ENCODE measurements around the gene STK4.
"Not testable (repeated sequence)": the region's sequence is repeated elsewhere in the genome, so short reads cannot be mapped to it uniquely, and the experiment has no call there.

Gene STK4

DNA sequence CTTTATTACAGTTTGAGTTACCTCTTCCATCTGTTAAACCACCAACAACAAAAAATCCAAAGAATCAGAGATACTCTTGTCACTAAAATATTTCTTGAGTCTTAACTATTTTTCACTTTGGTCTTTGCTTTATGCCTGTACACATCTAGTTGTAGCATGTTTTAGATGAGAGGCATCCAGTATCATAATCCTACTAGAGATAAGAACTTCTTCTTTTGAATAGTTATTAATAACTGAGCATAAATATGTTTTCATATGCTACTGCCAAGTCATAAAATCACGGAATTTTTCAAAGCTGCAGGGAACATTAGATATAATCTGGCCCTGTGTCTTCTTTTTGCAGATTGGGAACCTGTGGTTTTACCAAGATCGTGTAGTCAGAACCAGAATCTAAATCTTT is 55.3 kb downstream of the STK4 start:
- no peaks in the 10 kb centered on the region for H3K9me3 ChIP-seq (ENCODE audit: control insufficient read depth, low read length)
- no peak overlapping the region for H3K27ac ChIP-seq (ENCODE audit: insufficient read depth, low read depth, low read length, poor library complexity, severe bottlenecking)
- H3K4me3 ChIP-seq (ENCODE audit: insufficient read depth, low read depth, low read length), result no peak overlapping the region
- no peaks in the 10 kb centered on the region for H3K4me1 ChIP-seq (ENCODE audit: control insufficient read depth, insufficient read depth, low read length)
- no peaks in the 10 kb centered on the region for H3K36me3 ChIP-seq (ENCODE audit: control insufficient read depth, insufficient read depth, low read length)
- WGBS, 2 experiments, result 95 to 97% methylated on average over 1 to 2 of the region's 2 CpGs
- H3K27me3 ChIP-seq (ENCODE audit: control insufficient read depth, insufficient read depth, low read length, poor library complexity, severe bottlenecking), result no peaks in the 10 kb centered on the region

DNA sequence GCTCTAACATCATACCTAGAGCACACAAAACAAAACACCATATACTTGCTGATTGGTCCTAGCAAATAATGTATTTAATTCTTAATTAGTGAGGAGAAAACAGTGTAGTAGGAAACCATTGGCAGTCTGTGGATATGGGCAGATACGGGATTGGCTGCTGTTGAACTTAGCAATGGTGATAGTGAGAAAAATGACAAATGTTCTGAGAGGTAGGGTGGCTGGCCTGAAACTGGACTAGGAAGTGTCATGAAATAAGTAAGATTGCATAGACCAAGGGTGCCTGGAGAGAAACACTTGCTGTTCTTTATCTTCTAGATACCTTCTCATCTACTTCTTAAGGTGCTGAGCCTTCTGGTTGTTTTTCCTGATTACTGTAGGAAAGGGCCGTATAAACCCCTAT is 56.8 kb downstream of the STK4 start:
- WGBS, 2 experiments, result 99 to 100% methylated on average over 2 of the region's 2 CpGs
- not testable (repeated sequence) for H3K4me1 ChIP-seq (ENCODE audit: control insufficient read depth, insufficient read depth, low read length); H3K27ac ChIP-seq (ENCODE audit: insufficient read depth, low read depth, low read length, poor library complexity, severe bottlenecking); H3K4me3 ChIP-seq (ENCODE audit: insufficient read depth, low read depth, low read length); H3K27me3 ChIP-seq (ENCODE audit: control insufficient read depth, insufficient read depth, low read length, poor library complexity, severe bottlenecking); H3K9me3 ChIP-seq (ENCODE audit: control insufficient read depth, low read length); H3K36me3 ChIP-seq (ENCODE audit: control insufficient read depth, insufficient read depth, low read length)

DNA sequence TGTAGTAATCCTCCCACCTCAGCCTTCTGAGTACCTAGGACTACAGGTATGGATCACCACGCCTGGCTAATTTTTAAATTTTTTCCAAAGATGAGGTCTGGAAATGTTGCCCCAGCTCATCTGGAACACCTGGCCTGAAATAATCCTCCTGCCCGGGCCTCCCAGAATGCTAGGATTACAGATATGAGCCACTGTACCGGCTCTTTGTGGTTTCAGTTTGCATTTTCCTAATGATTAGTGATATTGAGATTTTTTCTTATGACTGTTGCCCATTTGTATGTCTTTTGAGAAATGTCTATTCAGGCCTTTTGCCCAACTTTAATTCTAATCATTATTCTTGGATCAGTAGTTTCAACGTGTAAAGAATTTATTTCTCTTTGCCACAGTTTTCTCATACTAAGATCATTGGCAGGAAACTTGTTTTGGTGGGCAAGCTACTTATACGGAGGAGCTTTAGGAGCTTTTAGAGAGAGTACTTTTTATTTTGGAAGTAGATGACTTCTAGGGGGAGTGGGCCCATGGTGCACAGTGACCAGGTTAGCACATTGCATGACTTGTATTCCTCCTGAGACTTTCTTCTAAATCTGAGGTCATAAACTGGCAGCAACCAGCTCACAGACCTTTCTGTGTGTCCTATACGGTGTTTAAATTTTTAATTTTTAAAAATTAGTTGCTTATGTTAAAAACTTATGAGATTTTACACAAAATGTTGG is 62.3 kb downstream of the STK4 start:
- 90 to 95% methylated on average over 6 of the region's 6 CpGs for WGBS, 2 experiments
- no peaks in the 10 kb centered on the region for H3K36me3 ChIP-seq (ENCODE audit: control insufficient read depth, insufficient read depth, low read length)
- no peaks in the 10 kb centered on the region for H3K9me3 ChIP-seq (ENCODE audit: control insufficient read depth, low read length)
- no peak overlapping the region for H3K27ac ChIP-seq (ENCODE audit: insufficient read depth, low read depth, low read length, poor library complexity, severe bottlenecking)
- no peaks in the 10 kb centered on the region for H3K27me3 ChIP-seq (ENCODE audit: control insufficient read depth, insufficient read depth, low read length, poor library complexity, severe bottlenecking)
- no peak overlapping the region for H3K4me3 ChIP-seq (ENCODE audit: insufficient read depth, low read depth, low read length)
- no peaks in the 10 kb centered on the region for H3K4me1 ChIP-seq (ENCODE audit: control insufficient read depth, insufficient read depth, low read length)

DNA sequence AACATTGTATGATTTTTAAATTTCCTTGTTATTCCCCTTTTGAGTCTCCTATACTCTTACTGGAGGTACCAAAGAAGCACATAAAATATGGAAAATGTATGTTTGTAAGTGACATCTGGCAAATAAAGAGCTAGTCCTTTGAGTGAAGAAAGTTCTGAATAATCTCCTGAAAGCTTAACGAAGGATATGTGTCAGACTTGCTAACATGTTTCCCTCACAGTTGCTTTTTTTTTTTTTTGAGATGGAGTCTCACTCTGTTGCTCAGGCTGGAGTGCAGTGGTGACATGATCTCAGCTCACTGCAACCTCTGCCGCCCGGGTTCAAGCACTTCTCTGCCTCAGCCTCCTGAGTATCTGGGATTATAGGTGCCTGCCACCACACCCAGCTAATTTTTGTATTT is 63.6 kb downstream of the STK4 start:
- no peaks in the 10 kb centered on the region for H3K36me3 ChIP-seq (ENCODE audit: control insufficient read depth, insufficient read depth, low read length)
- H3K9me3 ChIP-seq (ENCODE audit: control insufficient read depth, low read length), result no peaks in the 10 kb centered on the region
- 93 to 95% methylated on average over 3 of the region's 3 CpGs for WGBS, 2 experiments
- H3K27me3 ChIP-seq (ENCODE audit: control insufficient read depth, insufficient read depth, low read length, poor library complexity, severe bottlenecking), result no peaks in the 10 kb centered on the region
- H3K4me3 ChIP-seq (ENCODE audit: insufficient read depth, low read depth, low read length), result no peak overlapping the region
- no peaks in the 10 kb centered on the region for H3K4me1 ChIP-seq (ENCODE audit: control insufficient read depth, insufficient read depth, low read length)
- H3K27ac ChIP-seq (ENCODE audit: insufficient read depth, low read depth, low read length, poor library complexity, severe bottlenecking), result no peak overlapping the region

DNA sequence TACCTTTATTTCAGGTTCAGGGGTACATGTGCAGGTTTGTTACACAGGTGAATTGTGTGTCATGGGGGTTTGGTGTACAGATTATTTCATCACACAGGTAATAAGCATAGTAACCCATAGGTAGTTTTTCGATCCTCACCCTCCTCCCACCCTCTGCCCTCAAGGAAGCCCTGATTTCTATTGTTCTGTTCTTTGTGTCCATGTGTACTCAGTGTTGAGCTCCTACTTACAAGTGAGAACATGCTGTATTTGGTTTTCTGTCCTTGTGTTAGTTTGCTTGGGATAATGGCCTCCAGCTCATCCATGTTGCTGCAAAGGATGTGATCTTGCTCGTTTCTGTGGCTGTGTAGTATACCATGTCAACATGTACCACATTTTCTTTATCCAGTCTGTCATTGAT is 66.0 kb downstream of the STK4 start:
- no peaks in the 10 kb centered on the region for H3K36me3 ChIP-seq (ENCODE audit: control insufficient read depth, insufficient read depth, low read length)

DNA sequence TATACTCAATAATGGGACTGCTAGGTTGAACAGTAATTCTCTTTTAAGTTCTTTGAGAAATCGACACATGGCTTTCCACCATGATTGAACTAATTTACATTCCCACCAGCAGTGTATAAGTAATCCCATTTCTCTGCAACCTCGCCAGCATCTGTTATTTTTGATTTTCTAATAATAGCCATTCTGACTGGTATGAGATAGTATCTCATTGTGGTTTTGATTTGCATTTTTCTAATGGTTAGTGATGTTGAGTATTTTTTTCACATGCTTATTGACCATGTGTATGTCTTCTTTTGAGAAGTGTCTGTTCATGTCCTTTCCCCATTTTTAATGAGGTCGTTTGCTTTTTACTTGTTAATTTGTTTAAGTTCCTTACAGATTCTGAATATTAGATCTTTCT is 66.5 kb downstream of the STK4 start:
- Histone ChIP-seq H3K27me3 (ENCODE audit: control insufficient read depth, insufficient read depth, low read length, poor library complexity, severe bottlenecking) (no peaks in the 10 kb centered on the region), H3K36me3 (ENCODE audit: control insufficient read depth, insufficient read depth, low read length) (no peaks in the 10 kb centered on the region), H3K27ac (ENCODE audit: insufficient read depth, low read depth, low read length, poor library complexity, severe bottlenecking) (no peak overlapping the region), H3K4me3 (ENCODE audit: insufficient read depth, low read depth, low read length) (no peak overlapping the region), H3K4me1 (ENCODE audit: control insufficient read depth, insufficient read depth, low read length) (no peaks in the 10 kb centered on the region), H3K9me3 (ENCODE audit: control insufficient read depth, low read length) (no peaks in the 10 kb centered on the region)
- 81 to 98% methylated on average over 3 of the region's 3 CpGs for WGBS, 2 experiments

More for the DNA sequence above, 66.0 kb downstream of the STK4 start:
- no peak overlapping the region for H3K27ac ChIP-seq (ENCODE audit: insufficient read depth, low read depth, low read length, poor library complexity, severe bottlenecking)
- H3K4me3 ChIP-seq (ENCODE audit: insufficient read depth, low read depth, low read length), result no peak overlapping the region
- H3K4me1 ChIP-seq (ENCODE audit: control insufficient read depth, insufficient read depth, low read length), result no peaks in the 10 kb centered on the region
- no peaks in the 10 kb centered on the region for H3K9me3 ChIP-seq (ENCODE audit: control insufficient read depth, low read length)
- 86 to 100% methylated on average over 2 of the region's 2 CpGs for WGBS, 2 experiments
- no peaks in the 10 kb centered on the region for H3K27me3 ChIP-seq (ENCODE audit: control insufficient read depth, insufficient read depth, low read length, poor library complexity, severe bottlenecking)

DNA sequence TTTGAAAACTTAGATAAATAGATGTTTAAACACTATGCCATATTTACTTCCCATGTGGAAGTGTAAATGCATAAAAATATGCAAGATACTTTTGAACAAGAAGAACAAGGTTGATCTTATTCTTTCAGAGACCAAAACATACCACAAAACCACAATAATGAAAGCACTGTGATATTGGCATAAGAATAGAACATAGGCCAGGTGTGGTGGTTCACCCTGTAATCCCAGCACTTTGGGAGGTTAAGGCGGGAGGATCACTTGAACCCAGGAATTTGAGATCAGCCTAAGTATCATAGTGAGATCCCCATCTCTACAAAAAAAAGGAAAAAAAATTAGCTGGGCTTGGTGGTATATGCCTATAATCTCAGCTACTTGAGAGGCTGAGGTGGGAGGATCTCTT is 68.1 kb downstream of the STK4 start:
- Histone ChIP-seq H3K36me3 (ENCODE audit: control insufficient read depth, insufficient read depth, low read length) (no peaks in the 10 kb centered on the region), H3K27ac (ENCODE audit: insufficient read depth, low read depth, low read length, poor library complexity, severe bottlenecking) (no peak overlapping the region), H3K4me3 (ENCODE audit: insufficient read depth, low read depth, low read length) (no peak overlapping the region), H3K9me3 (ENCODE audit: control insufficient read depth, low read length) (no peaks in the 10 kb centered on the region), H3K27me3 (ENCODE audit: control insufficient read depth, insufficient read depth, low read length, poor library complexity, severe bottlenecking) (no peaks in the 10 kb centered on the region), H3K4me1 (ENCODE audit: control insufficient read depth, insufficient read depth, low read length) (no peaks in the 10 kb centered on the region)
- 86 to 96% methylated on average over 1 of the region's 1 CpG for WGBS, 2 experiments

DNA sequence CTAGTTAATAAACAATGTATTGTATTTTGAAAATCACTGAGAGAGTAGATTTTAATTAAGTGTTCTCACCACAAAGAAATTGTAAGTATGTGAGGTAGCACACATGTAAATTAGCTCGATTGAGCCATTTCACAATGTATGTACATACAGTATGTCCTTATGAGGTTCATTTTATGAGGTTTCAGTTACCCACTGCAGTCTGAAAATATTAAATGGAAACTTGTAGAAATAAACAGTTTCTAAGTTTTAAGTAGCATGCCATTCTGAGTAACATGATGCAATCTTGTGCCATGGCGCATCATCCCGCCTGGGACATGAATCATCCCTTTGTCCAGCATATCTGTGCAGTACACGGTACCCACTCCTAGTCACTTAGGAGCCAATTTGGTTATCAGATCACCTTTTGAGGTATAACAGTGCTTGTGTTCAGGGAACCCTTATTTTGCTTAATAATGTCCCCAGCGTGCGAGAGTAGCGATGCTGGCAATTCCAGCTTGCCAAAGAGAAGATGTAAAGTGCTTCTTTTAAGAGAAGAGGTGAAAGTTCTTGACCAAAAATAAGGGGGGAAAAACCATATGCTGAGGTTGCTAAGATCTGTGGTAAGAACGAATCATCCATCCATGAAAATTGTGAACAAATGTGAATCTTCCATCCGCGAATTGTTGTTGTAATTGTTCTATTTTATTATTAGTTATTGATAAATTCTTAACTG is 69.9 kb downstream of the STK4 start:
- Histone ChIP-seq H3K27ac (ENCODE audit: insufficient read depth, low read depth, low read length, poor library complexity, severe bottlenecking) (no peak overlapping the region), H3K4me3 (ENCODE audit: insufficient read depth, low read depth, low read length) (no peak overlapping the region), H3K27me3 (ENCODE audit: control insufficient read depth, insufficient read depth, low read length, poor library complexity, severe bottlenecking) (no peaks in the 10 kb centered on the region), H3K36me3 (ENCODE audit: control insufficient read depth, insufficient read depth, low read length) (no peaks in the 10 kb centered on the region), H3K9me3 (ENCODE audit: control insufficient read depth, low read length) (no peaks in the 10 kb centered on the region), H3K4me1 (ENCODE audit: control insufficient read depth, insufficient read depth, low read length) (no peaks in the 10 kb centered on the region)
- WGBS, 2 experiments, result 89 to 92% methylated on average over 8 to 10 of the region's 10 CpGs

DNA sequence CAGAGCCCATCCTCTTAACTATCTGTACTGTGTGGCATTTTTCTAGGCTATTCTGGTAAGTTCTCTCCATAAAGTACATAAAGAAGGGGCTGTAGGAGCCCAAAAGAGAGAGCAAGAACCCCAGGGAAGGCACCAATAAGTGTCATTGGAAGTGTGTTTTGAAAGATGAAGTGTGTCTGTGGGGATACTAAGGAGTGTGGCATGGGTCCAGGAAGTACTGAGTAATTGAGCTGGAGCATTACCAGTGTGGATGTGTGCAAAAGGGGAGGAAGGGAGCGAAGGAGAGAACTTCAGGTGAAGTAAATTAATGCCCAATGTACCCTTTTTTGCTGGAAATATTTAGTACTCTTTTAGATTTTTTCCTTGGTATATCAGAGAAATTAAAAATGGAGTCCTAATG is 70.7 kb downstream of the STK4 start:
- H3K4me3 ChIP-seq (ENCODE audit: insufficient read depth, low read depth, low read length), result no peak overlapping the region
- no peak overlapping the region for H3K27ac ChIP-seq (ENCODE audit: insufficient read depth, low read depth, low read length, poor library complexity, severe bottlenecking)
- WGBS, 2 experiments, result 80 to 100% methylated on average over 1 of the region's 1 CpG
- no peaks in the 10 kb centered on the region for H3K9me3 ChIP-seq (ENCODE audit: control insufficient read depth, low read length)
- H3K4me1 ChIP-seq (ENCODE audit: control insufficient read depth, insufficient read depth, low read length), result no peaks in the 10 kb centered on the region
- H3K36me3 ChIP-seq (ENCODE audit: control insufficient read depth, insufficient read depth, low read length), result no peaks in the 10 kb centered on the region
- no peaks in the 10 kb centered on the region for H3K27me3 ChIP-seq (ENCODE audit: control insufficient read depth, insufficient read depth, low read length, poor library complexity, severe bottlenecking)

DNA sequence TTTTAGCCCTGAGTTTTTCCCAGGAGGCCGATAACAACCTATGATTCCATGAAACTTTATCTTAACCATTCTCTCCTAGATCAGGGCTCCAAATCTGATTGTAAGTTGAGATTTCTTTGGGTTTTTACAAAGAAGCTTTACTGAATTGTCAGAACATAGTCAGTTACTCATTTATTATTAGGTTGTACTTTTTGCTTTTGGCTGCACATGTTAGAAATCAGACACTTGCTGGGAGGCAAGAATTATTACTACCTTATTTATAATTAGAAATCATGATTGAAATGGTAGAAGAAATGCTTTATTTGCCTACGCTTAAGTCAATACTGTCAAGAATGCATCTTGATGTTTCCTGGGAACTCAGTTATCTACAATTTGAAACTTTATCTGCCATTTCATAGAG is 71.3 kb downstream of the STK4 start:
- H3K27ac ChIP-seq (ENCODE audit: insufficient read depth, low read depth, low read length, poor library complexity, severe bottlenecking), result no peak overlapping the region

More for the DNA sequence above, 71.3 kb downstream of the STK4 start:
- no peak overlapping the region for H3K4me3 ChIP-seq (ENCODE audit: insufficient read depth, low read depth, low read length)
- H3K36me3 ChIP-seq (ENCODE audit: control insufficient read depth, insufficient read depth, low read length), result no peaks in the 10 kb centered on the region
- no peaks in the 10 kb centered on the region for H3K27me3 ChIP-seq (ENCODE audit: control insufficient read depth, insufficient read depth, low read length, poor library complexity, severe bottlenecking)
- no peaks in the 10 kb centered on the region for H3K4me1 ChIP-seq (ENCODE audit: control insufficient read depth, insufficient read depth, low read length)
- H3K9me3 ChIP-seq (ENCODE audit: control insufficient read depth, low read length), result no peaks in the 10 kb centered on the region
- WGBS, 2 experiments, result 100% methylated on average over 1 of the region's 2 CpGs
